ENCODE measurements around the gene NOM1.

NOM1 gene

GRCh38 chr7:156998988-156999957 is 49.8 kb downstream of the NOM1 start:
- DNase-seq: no peak
- H3K36me3 ChIP-seq: no peaks in the 10 kb centered on the region
- H3K27me3 ChIP-seq: peaks cover 72% of the 10 kb centered on the region
- no peak overlapping the region for H3K4me3 ChIP-seq (ENCODE audit: low read depth, low read length)
- peaks cover 8% of the 10 kb centered on the region; the same call in 1 of the 2 replicates for H3K4me1 ChIP-seq
- TF ChIP-seq CTCF (IDR thresholded peaks at IDR 0.05; ENCODE audit: low read depth, low read length): no peak
- no peaks in the 10 kb centered on the region for H3K9me3 ChIP-seq

GRCh38 chr7:156999958-157000726 is 50.6 kb downstream of the NOM1 start:
- no peaks in the 10 kb centered on the region for H3K36me3 ChIP-seq
- no peak for DNase-seq
- TF ChIP-seq CTCF (IDR thresholded peaks at IDR 0.05; ENCODE audit: low read depth, low read length): no peak
- H3K27me3 ChIP-seq: peaks cover 77% of the 10 kb centered on the region
- H3K4me3 ChIP-seq (ENCODE audit: low read depth, low read length): no peak overlapping the region
- H3K9me3 ChIP-seq: no peaks in the 10 kb centered on the region
- peaks cover 8% of the 10 kb centered on the region; the same call in 1 of the 2 replicates for H3K4me1 ChIP-seq

GRCh38 chr7:157000741-157001653 is 51.5 kb downstream of the NOM1 start:
- no peak overlapping the region for H3K4me3 ChIP-seq (ENCODE audit: low read depth, low read length)
- H3K4me1 ChIP-seq: peaks cover 8% of the 10 kb centered on the region; the same call in 1 of the 2 replicates
- TF ChIP-seq CTCF (IDR thresholded peaks at IDR 0.05; ENCODE audit: low read depth, low read length): no peak
- no peaks in the 10 kb centered on the region for H3K9me3 ChIP-seq
- DNase-seq: no peak
- H3K27me3 ChIP-seq: peaks cover 85% of the 10 kb centered on the region
- no peaks in the 10 kb centered on the region for H3K36me3 ChIP-seq

- H3K9me3 ChIP-seq: no peaks in the 10 kb centered on the region
- peaks cover 8% of the 10 kb centered on the region; the same call in 1 of the 2 replicates for H3K4me1 ChIP-seq
- no peak for TF ChIP-seq CTCF (IDR thresholded peaks at IDR 0.05; ENCODE audit: low read depth, low read length)
- no peak overlapping the region for H3K4me3 ChIP-seq (ENCODE audit: low read depth, low read length)
- DNase-seq: no peak
- H3K27me3 ChIP-seq: peaks cover 95% of the 10 kb centered on the region
- no peaks in the 10 kb centered on the region for H3K36me3 ChIP-seq
Measured at GRCh38 chr7:157001920-157002818, 52.7 kb downstream of the NOM1 start.

DNA sequence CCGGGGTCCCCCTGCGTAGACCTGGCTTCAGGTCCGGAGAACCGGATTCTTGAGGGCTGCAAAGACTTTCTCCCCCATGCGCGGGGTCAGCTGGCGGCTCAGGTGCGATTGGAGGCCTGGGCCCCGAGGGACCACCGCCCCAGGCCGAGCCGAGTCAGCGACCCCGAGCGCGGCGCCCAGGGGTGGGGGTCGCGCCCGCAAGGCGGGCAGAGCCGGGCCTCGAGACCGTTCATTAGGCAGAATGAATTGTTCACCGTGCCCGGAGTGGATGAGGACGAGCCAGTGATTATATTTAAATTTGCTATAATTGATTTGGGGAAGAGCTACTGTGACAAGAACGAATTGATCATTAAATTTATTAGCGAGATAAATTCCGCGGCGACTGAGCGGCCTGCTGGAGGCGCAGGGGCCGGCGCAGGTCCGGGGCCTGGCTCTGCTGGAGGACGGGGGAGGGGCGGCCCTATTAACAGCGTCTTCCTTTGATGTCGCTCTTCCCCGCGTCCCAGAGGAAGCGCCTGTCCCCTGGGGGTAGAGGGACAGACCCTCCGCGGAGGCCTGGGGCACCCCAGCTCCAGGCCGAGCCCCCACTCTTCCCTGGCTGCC is 53.4 kb downstream of the NOM1 start:
- no peak for TF ChIP-seq CTCF (IDR thresholded peaks at IDR 0.05; ENCODE audit: low read depth, low read length)
- no peak for DNase-seq
- Histone ChIP-seq H3K4me1 (peaks cover 8% of the 10 kb centered on the region; the same call in 1 of the 2 replicates), H3K36me3 (no peaks in the 10 kb centered on the region), H3K27me3 (peaks cover 95% of the 10 kb centered on the region), H3K9me3 (no peaks in the 10 kb centered on the region), H3K4me3 (ENCODE audit: low read depth, low read length) (peak overlapping the region; percentile 14)
